NCI-H774 (cell line): ENCODE data around the gene GRSF1.
"Not testable (repeated sequence)": the region's sequence is repeated elsewhere in the genome, so short reads cannot be mapped to it uniquely, and the experiment has no call there.

Source experiments
- DNase-seq: peaks from one replicate; lab custom pipeline; 2025; lab: John Stamatoyannopoulos, UW

GRSF1 gene, protein sequence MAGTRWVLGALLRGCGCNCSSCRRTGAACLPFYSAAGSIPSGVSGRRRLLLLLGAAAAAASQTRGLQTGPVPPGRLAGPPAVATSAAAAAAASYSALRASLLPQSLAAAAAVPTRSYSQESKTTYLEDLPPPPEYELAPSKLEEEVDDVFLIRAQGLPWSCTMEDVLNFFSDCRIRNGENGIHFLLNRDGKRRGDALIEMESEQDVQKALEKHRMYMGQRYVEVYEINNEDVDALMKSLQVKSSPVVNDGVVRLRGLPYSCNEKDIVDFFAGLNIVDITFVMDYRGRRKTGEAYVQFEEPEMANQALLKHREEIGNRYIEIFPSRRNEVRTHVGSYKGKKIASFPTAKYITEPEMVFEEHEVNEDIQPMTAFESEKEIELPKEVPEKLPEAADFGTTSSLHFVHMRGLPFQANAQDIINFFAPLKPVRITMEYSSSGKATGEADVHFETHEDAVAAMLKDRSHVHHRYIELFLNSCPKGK

DNA sequence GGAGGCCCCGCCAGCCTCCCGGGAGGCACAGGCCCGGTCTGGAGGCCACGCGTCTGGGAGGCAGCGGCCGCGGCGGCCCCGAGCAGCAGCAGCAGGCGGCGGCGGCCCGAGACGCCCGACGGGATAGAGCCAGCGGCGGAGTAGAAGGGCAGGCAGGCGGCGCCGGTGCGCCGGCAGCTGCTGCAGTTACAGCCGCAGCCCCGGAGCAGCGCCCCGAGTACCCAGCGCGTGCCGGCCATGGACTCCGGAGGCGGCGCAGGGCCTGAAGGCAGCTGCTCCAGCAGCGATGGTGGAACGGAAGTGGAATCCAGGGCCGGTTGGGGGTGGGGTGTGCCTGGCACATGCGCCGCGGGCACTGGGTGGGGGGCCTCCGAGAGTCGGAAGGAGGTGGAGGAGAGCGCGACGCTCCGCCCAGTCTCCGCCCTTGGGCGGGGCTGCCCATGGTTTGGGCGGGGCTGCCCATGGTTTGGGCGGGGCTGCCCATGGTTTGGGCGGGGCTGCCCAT is at the start of gene GRSF1:
GRSF1 (minus strand) TSS at position 302 of the 505 bp plus-strand sequence; CDS start at position 239, 63 bp downstream.
- peak; percentile 87 for DNase-seq

- no peak for DNase-seq
Observed at GRCh38 chr4:70885174-70885573, 45.5 kb upstream of the GRSF1 start.

GRCh38 chr4:70880739-70881138 is 41.0 kb upstream of the GRSF1 start:
- no peak for DNase-seq

DNA sequence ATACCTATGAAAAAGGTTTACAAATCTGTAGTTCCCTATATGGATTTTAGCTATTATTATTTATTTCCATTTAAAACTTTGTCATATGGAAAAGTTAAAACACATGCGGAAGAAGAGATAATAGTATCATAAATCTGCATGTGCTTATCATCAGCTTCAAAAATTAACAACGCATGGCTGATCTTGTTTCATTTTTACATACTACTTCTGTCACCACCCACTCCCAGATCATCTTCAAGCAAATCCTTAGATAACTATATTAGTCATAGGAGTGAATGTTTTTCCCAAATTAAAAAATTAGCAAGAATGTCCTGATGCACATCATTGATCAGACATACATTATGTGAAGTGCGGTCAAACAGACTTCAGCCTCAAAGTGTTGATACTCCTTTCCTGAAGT is 37.9 kb upstream of the GRSF1 start:
- DNase-seq: no peak

- DNase-seq: no peak
Observed at GRCh38 chr4:70874268-70875156, 34.8 kb upstream of the GRSF1 start.

DNA sequence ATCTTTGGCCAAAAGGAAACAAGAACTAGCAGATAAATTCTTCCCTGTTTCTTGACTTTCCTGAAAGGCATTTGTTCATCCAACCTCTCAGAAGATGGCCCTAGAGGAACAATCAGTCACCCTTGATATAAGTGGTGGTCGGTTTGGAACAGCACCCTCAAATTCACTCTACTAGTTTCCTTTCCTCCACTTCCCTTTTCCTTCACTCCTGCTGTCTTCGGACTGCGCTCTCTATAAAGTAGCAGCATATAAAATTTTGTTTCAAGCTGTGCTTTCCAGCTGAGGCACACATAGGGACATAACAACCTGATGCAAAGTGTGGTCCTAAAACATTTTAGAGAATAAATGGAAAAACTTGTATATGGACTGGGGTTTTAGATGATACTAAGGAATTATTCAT is 33.5 kb upstream of the GRSF1 start:
- DNase-seq: no peak

- DNase-seq: no peak
Observed at GRCh38 chr4:70868778-70869177, 29.1 kb upstream of the GRSF1 start.

- no peak for DNase-seq
Observed at GRCh38 chr4:70863099-70863790, 23.6 kb upstream of the GRSF1 start.

GRCh38 chr4:70859066-70859465 is 19.4 kb upstream of the GRSF1 start:
- no peak for DNase-seq

DNA sequence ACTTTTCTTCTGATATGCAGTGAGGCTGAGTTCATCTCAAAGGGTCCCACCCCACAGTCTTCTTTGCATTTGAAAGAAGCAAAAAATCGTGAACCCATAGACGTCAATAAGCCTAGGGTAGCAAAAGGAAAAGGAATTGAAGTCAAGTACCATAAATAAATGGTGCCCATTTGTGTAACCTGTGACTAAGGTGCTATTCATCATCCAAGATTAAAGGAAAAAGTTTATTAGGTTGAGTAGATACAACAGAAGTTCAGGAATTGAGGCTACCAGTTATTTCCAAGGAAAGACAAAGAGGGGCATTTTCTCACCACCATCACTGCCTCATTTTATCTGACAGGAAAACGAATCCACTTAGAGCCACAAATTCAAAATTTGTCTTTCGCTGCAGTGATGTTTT is 18.8 kb upstream of the GRSF1 start:
- no peak for DNase-seq

- no peak for DNase-seq
Observed at GRCh38 chr4:70855464-70855863, 15.8 kb upstream of the GRSF1 start.

DNA sequence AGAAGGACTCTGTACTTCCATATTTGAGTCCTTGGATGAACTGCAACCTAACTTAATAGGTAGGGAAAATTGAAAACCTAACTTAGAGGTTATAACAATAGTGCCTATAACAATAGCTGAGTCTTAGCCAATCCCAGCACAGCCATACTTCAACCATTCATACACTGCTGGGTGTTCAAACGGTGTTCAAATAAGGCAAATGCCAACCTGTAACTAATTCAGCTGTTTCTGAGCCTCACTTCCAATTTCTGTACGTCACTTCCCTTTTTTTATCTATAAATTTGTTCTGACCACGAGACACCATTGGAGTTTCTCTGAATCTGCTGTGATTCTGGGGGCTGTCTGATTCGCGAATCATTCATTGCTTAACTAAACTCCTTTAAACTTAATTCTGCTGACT is 9.6 kb upstream of the GRSF1 start:
- DNase-seq: no peak

GRCh38 chr4:70844180-70844579 is 4.5 kb upstream of the GRSF1 start:
- no peak for DNase-seq

- DNase-seq: no peak
Observed at GRCh38 chr4:70842761-70843435, 3.2 kb upstream of the GRSF1 start.

- DNase-seq: no peak
Observed at GRCh38 chr4:70841951-70842350, 2.3 kb upstream of the GRSF1 start.

GRCh38 chr4:70841211-70841610 is 1.5 kb upstream of the GRSF1 start:
- DNase-seq: no peak

DNA sequence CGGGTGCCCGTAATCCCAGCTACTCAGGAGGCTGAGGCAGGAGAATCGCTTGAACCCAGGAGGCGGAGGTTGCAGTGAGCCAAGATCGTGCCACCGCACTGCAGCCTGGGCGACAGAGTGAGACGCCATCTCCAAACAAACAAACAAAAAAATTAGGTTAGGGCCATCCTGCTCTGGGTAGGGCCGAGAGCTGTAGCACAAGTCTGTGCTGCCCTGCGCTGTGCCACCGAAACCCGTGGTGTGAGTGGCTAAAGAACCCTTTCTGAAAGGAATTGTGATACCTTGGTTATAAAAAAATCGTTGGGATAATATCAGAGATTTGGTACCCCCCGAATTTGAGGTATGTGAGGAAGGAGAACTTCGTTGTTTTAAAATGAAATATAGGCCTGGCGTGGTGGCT is 941 bp upstream of the GRSF1 start:
- DNase-seq: not testable (repeated sequence)

DNA sequence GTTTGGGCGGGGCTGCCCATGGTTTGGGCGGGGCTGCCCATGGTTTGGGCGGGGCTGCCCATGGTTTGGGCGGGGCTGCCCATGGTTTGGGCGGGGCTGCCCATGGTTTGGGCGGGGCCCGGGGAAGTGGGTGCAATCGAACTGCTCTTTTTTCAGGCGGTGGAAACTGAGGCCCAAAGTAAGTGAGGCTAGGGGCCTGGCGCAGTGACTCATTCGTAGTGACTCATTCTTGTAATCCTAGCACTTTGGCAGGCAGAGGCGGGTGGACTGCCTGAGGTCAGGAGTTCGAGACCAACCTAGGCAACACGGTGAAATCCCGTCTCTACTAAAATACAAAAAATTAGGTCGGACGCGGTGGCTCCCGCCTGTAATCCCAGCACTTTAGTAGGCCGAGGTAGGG is 447 bp upstream of the GRSF1 start:
- not testable (repeated sequence) for DNase-seq

DNA sequence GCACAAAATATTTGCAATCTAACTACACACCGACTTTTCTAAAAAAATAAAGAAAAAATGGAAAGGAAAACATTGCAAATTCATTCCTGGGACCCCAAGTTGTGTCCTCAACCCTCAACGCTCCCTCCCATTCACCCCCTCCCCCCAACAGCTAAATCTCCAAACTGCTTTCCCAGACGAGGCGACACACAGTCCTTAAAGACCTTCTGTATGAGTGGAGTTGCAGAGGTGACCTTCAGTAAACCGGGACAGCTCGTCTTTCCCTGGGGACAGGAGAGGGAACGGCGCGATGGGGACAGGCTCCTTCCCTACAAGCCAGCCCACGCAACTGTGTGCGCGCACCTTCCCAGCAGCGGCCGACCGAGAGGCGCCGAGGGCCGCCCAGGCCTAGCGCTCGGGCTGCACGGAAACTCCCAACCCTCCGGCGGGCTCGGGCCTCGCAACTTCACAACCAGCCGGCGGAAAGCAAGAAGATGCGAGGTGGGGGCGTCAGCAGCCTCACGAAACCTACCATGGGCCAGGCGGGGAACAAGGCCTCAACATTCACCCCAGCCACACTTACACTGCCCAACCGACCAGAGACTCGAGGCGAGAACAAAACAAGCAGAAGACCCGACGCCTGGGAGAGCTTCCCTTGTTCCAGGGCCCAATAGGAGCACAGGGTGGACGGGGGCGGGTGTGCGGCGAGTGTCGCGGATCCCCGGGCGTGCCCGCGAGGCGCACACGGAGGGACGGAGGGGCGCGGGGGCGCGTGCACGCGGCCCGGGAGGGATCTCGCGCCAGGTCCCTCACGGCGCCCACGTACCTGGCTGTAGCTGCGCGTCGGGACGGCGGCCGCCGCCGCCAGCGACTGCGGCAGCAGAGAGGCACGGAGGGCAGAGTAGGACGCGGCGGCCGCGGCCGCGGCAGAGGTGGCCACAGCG is 763 bp downstream of the GRSF1 start:
- DNase-seq: peak; percentile 60

DNA sequence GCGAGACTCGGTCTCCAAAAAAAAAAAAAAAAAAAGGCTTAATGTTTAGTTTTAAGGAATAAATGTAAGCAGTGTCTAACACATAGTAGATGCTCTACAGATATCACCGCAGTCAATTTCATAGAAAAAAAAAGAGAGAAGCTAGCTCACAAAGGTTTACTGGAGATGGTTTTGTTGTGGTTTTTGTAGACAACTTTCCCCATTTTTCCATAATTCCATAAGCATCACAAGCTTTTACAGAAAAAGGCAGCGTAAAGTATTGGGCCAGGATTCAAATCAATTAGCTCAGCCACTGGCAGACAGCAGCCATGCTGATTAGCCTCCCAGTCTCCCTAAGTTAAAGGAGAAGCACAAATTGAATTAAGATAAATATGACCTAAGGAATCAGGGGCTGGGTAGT is 1.5 kb downstream of the GRSF1 start:
- no peak for DNase-seq
